ENCODE measurements around the gene PLEKHA7.
"Not testable (repeated sequence)": the region's sequence is repeated elsewhere in the genome, so short reads cannot be mapped to it uniquely, and the experiment has no call there.

The PLEKHA7 gene, protein sequence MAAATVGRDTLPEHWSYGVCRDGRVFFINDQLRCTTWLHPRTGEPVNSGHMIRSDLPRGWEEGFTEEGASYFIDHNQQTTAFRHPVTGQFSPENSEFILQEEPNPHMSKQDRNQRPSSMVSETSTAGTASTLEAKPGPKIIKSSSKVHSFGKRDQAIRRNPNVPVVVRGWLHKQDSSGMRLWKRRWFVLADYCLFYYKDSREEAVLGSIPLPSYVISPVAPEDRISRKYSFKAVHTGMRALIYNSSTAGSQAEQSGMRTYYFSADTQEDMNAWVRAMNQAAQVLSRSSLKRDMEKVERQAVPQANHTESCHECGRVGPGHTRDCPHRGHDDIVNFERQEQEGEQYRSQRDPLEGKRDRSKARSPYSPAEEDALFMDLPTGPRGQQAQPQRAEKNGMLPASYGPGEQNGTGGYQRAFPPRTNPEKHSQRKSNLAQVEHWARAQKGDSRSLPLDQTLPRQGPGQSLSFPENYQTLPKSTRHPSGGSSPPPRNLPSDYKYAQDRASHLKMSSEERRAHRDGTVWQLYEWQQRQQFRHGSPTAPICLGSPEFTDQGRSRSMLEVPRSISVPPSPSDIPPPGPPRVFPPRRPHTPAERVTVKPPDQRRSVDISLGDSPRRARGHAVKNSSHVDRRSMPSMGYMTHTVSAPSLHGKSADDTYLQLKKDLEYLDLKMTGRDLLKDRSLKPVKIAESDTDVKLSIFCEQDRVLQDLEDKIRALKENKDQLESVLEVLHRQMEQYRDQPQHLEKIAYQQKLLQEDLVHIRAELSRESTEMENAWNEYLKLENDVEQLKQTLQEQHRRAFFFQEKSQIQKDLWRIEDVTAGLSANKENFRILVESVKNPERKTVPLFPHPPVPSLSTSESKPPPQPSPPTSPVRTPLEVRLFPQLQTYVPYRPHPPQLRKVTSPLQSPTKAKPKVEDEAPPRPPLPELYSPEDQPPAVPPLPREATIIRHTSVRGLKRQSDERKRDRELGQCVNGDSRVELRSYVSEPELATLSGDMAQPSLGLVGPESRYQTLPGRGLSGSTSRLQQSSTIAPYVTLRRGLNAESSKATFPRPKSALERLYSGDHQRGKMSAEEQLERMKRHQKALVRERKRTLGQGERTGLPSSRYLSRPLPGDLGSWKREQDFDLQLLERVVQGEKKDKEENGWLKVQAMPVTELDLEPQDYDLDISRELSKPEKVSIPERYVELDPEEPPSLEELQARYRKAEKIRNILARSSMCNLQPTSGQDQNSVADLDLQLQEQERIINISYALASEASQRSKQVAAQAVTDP

DNA sequence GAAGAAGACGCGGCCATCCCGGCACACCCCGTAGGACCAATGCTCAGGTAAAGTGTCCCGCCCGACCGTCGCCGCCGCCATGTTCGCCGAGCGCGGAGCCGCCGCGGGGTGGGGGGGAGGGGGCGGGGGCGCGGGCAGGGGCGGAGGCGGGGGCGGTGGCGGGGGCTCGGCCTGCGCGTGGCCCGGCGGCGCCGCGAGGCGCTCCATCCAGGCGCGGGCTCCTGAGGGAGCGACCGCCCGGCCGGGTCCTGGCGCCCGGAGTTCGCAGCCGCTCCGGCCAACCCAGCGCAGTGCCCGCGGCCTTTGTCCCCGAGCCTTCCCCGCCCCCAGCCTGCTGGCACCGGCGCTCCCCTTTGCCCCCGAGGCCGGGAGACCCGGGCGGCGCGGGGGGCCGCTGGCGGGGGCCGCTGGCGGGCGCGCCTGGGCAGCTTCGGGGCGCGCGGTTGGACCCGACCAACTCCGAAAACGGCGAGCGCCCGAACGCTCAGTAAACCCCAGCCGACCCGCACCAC, at the start of gene PLEKHA7:
TSS of gene PLEKHA7 (minus strand) at position 94 of the 512 bp plus-strand sequence. CDS start at position 81, 13 bp downstream.
- no peak for DNase-seq

DNA sequence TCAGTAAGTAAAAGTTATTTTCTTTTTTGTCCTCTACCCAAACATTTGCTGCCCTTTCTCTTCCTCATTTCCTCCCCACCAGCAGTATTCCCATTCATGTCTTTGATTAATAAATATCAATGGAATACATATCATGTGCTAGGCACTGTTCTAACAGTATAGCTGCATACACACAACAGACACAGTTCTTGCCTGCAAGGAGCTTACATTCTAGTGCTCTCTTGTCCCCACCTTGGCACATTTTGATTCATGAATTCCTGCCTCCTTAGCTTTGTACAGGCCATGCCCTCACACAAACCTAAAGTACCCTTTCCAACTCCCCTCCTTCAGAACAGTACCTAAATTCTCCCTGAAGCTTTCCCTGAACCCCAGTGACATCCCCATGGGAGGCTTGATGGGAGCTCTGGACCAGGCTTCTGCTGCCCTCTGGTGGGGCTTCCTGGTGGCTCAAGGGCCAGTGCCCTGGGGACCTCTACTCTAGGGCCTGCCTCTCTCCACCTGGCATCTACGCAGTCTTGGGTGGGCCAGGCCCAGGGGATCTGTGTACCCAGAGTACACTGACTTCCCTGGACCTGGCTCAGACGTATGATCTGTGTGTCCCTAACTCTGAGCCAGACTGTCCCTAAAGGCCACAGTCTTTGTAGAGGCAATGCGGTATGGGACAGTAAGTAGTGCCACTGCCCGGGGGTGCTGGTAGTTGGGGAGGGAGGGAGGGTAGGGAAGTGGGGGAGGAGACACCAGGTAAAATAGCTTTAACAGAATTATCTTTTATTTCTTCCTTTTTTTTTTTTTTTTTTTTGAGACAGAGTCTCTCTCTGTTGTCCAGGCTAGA, 49.2 kb upstream of the PLEKHA7 start:
- DNase-seq, result peak; percentile 29

DNA sequence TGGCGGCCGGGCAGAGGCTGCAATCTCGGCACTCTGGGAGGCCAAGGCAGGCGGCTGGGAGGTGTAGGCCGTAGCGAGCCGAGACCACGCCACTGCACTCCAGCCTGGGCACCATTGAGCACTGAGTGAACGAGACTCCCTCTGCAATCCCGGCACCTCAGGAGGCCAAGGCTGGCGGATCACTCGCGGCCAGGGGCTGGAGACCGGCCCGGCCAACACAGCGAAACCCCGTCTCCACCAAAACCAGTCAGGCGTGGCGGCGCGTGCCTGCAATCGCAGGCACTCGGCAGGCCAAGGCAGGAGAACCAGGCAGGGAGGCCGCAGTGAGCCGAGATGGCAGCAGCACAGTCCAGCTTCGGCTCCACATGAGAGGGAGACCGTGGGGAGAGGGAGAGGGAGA, 36.9 kb upstream of the PLEKHA7 start:
- not testable (repeated sequence) for DNase-seq

DNA sequence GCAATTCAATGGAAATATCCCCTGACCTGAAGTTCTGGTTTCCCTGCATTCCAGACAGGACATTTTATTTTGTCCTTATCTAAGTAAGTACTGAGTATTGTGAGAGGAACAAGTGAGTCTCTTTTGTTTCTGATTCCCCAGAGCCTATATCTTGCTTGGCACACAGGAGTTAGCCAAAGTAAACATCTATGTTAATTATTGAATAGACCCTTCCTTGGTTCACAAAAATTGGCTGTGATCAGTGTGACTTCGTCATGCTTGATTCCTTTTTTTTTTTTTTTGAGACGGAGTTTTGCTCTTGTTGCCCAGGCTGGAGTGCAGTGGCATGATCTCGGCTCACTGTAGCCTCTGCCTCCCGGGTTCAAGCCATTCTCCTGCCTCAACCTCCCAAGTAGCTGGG, 34.3 kb upstream of the PLEKHA7 start:
- not testable (repeated sequence) for DNase-seq

DNA sequence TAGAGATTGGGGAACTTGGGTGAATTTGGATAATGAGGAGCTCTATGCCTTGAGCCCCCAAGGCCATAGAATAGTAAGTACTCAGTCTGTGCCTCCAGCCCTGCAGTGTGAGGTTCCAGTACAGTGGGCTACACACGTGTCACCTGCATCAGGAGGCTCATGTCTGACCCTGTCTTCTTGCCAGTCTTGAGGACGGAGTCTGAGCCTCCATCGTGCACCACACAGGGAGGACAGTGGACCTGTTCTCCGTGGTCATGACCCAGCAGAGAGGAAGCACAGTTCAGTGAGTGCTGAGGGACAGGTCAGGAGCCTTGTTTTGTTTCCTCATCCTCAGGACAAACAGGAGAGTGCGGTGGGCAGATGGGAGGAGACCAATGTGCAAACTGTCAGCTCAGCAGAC, 32.5 kb upstream of the PLEKHA7 start:
- no peak for DNase-seq

DNA sequence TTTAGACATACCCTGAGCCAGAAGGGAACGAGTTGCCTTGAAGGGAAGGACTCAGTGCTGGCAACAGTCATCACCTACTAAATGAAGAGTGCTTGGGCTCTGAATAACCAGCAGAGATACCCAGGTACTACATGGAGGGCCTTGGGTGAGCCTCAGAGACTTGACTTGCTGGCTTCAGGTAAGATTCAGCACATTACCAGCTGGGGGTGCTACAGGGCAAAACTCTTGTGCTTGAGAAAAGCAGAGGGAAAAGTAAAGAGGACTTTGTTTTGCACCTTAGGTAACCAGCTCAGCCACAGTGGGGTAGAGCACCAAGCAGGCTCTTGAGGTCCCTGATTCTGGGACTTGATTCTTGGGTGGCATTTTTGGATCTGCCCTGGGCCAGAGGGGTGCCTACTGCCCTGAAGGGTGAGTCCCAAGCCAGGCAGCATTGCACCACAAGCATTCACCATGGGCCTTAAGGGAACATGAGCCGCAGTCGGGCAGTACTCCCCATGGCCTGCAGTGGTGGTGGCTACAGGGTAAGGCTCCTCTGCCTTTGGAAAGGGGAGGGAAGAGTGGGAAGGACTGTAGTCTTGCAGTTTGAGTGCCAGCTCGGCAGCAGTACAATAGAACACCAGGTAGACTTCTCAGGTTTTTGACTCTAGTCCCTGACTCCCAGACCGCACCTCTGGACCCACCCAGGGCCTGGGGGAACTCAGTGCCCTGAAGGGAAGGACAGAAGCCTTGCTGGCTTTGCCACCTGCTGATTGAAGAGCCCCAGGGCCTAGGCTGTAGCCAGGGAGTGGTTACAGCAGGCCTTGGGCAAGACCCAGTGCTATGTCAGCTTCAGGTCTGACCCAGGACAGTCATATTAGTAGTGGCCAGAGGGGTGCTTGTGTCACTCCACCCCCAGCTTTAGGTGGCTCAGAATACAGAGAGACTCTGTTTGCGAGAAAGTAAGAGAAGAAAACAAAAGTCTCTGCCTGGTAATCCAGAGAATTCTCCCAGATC, 22.7 kb upstream of the PLEKHA7 start:
- no peak for DNase-seq

DNA sequence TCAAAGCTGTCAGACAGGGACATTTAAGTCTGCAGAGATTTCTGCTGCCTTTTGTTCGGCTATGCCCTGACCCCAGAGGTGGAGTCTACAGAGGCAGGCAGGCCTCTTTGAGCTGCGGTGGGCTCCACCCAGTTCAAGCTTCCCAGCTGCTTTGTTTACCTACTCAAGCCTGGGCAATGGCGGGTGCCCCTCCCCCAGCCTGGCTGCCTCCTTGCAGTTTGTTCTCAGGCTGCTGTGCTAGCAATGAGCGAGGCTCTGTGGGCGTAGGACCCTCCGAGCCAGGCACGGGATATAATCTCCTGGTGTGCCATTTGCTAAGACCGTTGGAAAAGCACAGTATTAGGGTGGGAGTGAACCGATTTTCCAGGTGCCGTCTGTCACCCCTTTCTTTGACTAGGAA, 19.8 kb upstream of the PLEKHA7 start:
- DNase-seq, result not testable (repeated sequence)

DNA sequence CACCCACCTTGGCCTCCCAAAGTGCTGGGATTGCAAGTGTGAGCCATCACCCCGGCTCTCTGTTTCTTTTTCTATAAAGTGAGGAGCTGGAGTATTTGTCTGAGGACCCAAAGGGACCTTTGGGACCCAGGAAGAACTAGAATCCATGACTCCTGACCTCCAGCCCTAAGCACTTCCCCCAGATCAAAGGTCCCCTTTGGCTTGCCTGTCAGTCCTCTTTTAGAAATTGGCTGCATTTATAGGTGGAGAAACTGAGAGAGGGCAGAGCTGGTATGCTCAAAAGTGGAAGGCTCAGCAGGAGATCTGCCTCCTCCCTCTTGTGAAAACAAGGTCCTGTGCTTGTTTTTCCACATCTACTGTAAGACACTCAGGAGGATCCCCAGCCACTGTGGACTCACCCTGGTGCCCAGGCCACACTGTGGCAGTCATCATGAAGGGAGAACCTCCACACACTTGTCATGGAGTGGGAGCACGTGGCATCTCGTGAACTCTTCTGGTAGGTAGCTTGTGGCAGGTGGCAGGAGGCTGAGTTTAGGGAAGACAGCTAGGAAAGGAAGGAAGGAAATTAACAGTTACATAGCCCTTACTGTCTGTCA, 12.4 kb upstream of the PLEKHA7 start:
- DNase-seq, result no peak

DNA sequence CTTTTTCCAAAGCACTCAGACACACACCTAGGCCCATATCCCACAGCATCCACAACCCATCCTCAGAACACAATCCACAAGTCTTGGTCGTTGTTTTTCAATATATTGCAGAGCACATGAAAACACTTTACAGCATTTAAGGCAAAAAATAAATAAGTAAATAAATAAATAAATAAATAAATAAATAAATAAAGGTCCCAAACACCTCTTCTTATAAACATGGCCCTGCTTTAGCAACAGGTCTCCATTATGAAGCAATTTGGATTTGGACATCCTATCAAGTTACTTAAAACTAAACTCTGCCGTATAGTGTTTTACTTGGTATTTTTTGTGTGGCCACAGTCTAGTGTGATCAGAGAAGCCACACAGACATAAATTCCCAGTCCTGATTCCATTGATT, 10.7 kb upstream of the PLEKHA7 start:
- no peak for DNase-seq

DNA sequence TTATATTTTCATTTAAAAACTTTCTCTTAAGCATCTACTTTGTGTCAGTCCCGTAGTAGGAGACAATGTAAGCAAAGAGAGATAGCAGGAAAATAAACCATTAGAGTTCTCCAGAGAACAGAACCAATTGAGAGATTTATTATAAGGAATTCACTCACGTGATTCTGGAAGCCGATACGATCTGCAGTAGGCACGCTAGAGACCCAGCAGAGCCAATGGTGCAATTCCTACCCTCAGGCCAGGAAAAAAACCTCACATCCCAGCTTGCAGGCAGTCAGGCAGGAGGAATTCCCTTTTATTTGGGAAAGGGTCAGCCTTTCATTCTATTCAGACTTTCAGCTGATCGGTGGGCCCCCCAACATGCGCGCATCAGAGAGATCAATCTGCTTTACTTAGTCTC, 7.3 kb upstream of the PLEKHA7 start:
- no peak for DNase-seq

DNA sequence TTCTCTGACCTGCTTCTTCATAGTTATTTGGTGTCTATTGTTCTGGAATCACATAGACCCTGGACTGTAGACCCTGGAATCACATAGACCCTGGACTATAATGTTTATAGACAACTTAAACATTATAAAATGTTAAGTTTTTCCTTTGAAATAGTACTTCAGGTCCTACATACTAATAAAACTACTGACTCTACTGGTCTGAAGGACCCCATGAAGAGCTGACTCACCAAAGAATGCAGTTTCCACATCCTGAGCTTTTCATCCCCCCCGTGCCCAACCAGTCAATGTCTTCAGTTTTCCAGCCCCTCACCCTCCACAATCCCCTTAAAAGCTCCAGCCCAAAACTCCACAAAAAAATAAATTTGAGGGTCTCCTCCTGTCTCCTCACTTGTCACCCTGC, 6.6 kb upstream of the PLEKHA7 start:
- no peak for DNase-seq

DNA sequence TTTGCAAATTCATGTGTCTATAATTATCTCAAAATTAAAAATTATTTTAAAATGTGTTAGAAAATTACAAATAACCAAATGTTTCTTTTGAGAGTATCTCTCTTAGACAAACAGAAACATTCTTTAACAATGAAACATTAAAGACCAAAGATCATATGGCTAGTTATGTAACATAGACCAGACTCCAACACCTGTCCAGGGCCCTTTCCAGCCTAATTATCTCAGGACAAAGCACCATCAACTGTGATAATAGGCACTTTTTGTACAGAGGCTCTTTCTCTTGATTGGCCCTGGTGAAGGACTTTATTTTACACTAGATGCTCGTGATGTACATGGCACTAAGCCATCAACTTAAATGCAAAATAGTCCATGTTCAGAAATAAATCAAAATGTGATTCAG, 5.0 kb upstream of the PLEKHA7 start:
- peak; percentile 12 for DNase-seq

DNA sequence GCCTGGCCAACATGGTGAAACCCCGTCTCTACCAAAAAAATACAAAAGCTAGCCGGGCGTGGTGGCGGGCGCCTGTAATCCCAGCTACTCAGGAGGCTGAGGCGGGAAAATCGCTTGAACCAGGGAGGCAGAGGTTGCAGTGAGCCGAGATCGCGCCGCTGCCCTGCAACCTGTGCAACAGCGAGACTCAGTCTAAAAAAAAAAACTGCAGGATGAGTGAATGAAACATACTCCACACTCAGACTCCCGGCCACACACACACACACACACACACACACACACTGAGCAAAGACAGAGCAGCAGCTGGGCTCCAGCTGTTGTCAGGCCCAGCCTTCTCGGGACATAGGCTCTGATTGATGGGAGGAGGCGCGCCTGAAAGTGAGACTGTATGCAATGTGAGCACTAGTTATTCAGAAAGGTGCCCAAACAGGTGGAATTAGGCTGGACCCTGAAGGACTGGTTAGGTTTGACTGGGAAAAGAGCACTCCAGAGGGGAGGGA, 1.5 kb upstream of the PLEKHA7 start:
- DNase-seq, result no peak

DNA sequence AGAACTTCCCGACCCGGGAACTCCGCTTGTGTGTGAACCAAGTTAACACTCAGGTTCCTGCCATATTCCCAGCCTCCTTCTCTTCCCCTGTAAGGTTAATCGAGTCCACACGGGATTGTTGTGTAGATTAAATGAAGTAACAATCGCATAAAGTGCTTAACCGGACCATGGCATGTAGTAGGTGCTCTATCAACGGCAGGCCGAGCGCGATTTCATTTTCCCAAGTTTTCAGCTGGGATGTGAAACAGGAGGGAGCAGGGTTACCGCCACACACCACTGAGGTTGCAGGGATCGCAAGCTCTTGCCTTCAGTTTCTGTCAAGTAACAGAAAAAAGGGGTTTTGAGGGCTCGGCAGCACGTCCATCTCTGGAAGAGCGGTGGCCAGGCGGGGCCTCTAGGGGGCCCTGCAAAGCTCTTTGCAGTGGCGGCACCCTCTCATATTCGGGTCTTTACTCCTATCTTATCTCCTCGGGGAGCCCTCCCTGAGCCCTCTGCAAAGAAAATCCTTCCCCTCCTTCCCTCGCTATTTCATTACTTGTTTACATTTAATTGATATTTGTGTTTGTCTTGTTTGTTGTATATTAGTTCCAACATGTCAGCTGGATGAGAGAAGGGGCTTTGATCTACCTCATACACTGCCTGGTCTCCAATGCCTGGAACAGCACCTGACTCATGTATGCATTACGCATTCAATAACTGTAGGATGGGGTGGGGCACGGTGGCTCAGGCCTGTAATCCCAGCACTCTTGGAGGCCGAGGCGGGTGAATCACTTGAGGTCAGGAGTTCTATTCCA, 816 bp upstream of the PLEKHA7 start:
- DNase-seq, result peak; percentile 40

DNA sequence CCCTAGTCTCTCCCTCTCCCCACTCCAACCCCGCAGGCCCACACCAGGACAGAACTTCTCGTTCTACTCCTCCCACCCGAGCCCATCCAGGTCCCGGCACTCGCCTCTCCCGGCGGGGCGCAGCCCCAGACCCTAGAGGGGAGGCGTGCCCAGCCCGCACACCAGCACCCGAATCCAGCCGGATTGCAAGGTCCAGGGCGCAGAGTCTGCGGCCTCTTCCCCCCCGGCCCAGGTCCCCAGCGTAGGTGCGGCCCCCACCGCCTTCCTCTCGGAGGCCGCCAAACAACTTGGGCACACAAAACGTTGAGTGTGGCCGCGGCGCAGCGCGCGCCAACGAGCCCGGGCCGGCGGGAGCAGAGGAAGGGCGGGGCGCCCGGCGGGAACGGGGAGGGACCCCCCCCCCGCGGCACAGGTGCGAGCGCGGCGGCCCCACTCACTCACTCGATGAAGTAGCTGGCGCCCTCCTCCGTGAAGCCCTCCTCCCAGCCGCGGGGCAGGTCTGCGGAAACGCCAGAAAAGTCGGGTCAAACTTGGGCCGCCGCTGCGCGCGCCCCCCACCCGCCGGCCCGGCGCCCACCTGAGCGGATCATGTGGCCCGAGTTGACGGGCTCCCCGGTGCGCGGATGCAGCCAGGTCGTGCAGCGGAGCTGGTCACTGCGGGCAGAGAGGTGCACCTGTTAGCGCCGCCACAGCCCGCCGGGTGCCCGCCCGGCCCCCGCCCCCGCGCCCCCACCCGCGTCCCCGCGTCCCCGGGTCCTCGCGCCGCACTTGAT, 480 bp downstream of the PLEKHA7 start:
- peak; percentile 27 for DNase-seq

DNA sequence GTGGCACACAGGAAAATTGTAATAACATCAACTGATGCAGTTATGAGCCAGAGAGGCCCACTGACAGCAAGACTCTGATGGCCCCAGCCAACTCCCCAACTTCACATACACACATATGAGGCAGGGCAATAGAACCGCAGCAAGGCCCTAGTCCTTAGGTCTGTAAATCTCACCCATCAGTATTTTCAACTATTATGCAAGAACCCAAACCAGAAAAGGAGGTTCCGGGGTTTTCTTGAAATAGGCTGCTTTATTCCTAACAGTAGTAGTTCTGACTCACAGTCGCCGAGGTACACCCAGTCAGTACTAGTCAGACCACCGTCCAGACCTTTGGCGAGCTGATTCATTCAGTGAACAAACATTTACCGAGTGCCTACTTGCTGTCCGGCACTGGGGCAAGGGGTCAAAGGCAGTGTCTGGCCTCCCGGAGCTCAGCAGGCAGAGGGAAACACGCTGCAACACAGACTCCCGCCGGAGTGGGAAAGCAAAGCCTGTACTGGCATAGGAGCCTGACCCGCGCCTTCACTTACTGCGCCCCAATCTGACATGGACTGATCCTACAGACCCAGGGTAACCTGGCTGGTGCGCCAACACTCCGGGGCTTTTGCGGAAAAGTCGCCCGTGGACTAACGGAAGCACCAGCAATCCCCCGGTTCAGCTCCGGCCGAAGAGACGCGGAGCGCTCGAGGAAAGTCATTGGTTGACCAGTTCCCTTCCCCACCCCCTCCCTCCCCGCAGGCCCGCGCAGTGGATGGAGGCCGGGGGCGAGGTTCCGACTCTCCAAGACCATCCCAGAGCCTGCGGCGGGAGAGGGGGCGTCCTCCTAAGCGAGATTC, 1.3 kb downstream of the PLEKHA7 start:
- peak; percentile 27 for DNase-seq

DNA sequence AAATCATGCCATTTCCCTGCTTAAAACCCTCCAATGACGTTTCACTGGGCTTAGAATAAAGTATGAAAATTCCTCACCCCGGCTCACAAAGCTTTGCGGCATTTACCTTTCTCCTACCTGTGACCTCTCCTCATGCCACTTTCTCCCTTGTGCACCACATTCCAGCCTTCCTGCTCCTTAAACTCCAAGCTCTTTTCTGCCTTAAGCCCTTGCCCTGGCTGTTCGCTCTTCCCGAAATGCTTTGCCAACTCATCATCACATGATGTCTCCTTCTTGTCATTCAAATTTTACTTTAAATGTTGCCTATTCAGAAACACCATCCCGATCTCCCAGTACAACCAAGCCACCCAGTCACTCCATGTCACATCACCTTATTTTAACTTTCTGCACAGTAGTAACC, 2.0 kb downstream of the PLEKHA7 start:
- no peak for DNase-seq

Measured in NCI-H748 treated with DMSO at 0.1 percent for 48 hours (cell line).